Heart left ventricle (tissue), 16 donors: ENCODE measurements around the gene HPN. TPM values are rescaled to one million over a fixed set of nuclear protein-coding genes. Genes with fewer than 3 reads are reported as not detected.

Experiments used
- ATAC-seq, 4 donors: fragments of 200-7000 bp; cut with Tn5 transposase; one replicate each; pipeline ENCODE4 v1.9.1; 2020 to 2022; ENCODE audit warnings: moderate library complexity in 4 of 4, mild to moderate bottlenecking in 3 of 4, moderate number of reproducible peaks in 1 of 4
- DNase-seq, 5 donors: peaks; one replicate each; pipeline ENCODE4 v3.0.0-alpha.2; 2020
- H3K27ac ChIP-seq, 12 donors: fragments of 200-600 bp; sonication (generic) in 4 of 12; one replicate each; pipeline versions ENCODE4 v1.5.0 to v1.8.0; 2016 to 2022; ENCODE audit warnings: mild to moderate bottlenecking in 2 of 12
- H3K27me3 ChIP-seq, 9 donors: fragments of 200-600 bp; sonication (generic) in 2 of 9; one replicate each; pipeline versions ENCODE4 v1.5.1 to v1.8.0; 2016 to 2022; ENCODE audit warnings: mild to moderate bottlenecking in 3 of 9
- H3K36me3 ChIP-seq, 9 donors: fragments of 200-600 bp; sonication (generic) in 2 of 9; one replicate each; pipeline versions ENCODE4 v1.5.0 to v1.8.0; 2018 to 2022; ENCODE audit warnings: mild to moderate bottlenecking in 2 of 9
- H3K4me1 ChIP-seq, 12 donors: fragments of 200-600 bp; sonication (generic) in 4 of 12; one replicate each; pipeline versions ENCODE4 v1.5.0 to v1.8.0; 2016 to 2022; ENCODE audit warnings: mild to moderate bottlenecking in 3 of 12
- H3K4me3 ChIP-seq, 12 donors: fragments of 200-600 bp; sonication (generic) in 4 of 12; one replicate each; pipeline versions ENCODE4 v1.5.0 to v1.8.0; 2017 to 2022; ENCODE audit warnings: mild to moderate bottlenecking in 9 of 12, moderate library complexity in 4 of 12
- H3K9me3 ChIP-seq, 12 donors: fragments of 200-600 bp; sonication (generic) in 4 of 12; one replicate each; pipeline versions ENCODE4 v1.5.0 to v1.8.0; 2016 to 2022; ENCODE audit warnings: mild to moderate bottlenecking in 1 of 12
- POLR2A ChIP-seq, 2 donors: fragments of 450-650 bp; IDR thresholded peaks; one replicate each; pipeline ENCODE4 v1.6.1; 2017; ENCODE audit warnings: antibody characterized with exemption in 2 of 2, mild to moderate bottlenecking in 2 of 2, moderate library complexity in 2 of 2
- WGBS, 4 donors: extraction: QIAGEN DNeasy Blood & Tissue Kit in 2 of 4; methylation state at CpG; one replicate each; pipeline versions ENCODE4 v1.1.5 to v1.1.7; 2013 to 2018; 5-methylcytosine and 5-hydroxymethylcytosine counted together
- intact Hi-C, 10 donors: fragments of 100-400 bp; cut with DNase I; formaldehyde crosslinking; loops; one replicate each; pipeline versions ENCODE4 v1.11.1 to v1.14.2; 2022
- polyA plus RNA-seq, 2 donors: library from polyadenylated mRNA; stranded (reverse); fragments of 200-250 nt; gene quantifications; one replicate each; pipeline ENCODE4 v1.2.3, GENCODE V29; 2013
- total RNA-seq, 9 donors: library from RNA; depleted of rRNA in 2 of 9; stranded (reverse); fragments of >200 nt in 2 of 9; fragmentation: NEBNext Ultra II Directional in 3 of 9; extraction: Animal tissue kit (Norgen Biotek cat#: 25700) in 3 of 9; gene quantifications; one replicate each; pipeline versions ENCODE4 v1.1.0 to v1.2.4, GENCODE V29; 2016 to 2023
- TF ChIP-seq, protein P1 (sequence below), 12 donors: fragments of 200-600 bp; sonication (generic) in 4 of 12; IDR thresholded peaks; one replicate each; pipeline versions ENCODE4 v1.5.0 to v1.8.0; 2018 to 2022; ENCODE audit warnings: antibody characterized with exemption in 12 of 12, mild to moderate bottlenecking in 5 of 12
- donor health status: ischemic (EF 13 %, LVEDD 7.1; RV severe dilation, severe dysfunction).
- donor health status: healthy with polysubstance abuse.
- donor health status: DM: no; HTN: yes; CAD: no.
- donor health status: DM: no; HTN: no; CAD: no.
- donor health status: ischemic (EF 25% LVEDD 6.9; RV normal size, moderate dysfunction).
- donor health status: ischemic (EF 25% LVEDD 5.7; RV mildly dilated, moderate dysfunction).
- donor health status: healthy.
- donor health status: DM: yes; HTN: yes; CAD: no.
- donor health status: ischemic (EF 35%, LVEDD 5.7; RV mildly dilated, moderate dysfunction).
- donor health status: nonischemic (EF 11% LVEDD 7.7; RV severe dilation, severe dysfunction).
- donor health status: DM: yes; HTN: yes; CAD: no.
- donor health status: PGD.
- donor health status: ischemic (EF 29% LVEDD 5.4; RV normal size, mild dysfunction).
- donor health status: nonischemic (EF 23%, LVEDD 6.1; RV moderate dilation, normal function).

Gene HPN
- total and polyA plus RNA-seq, 11 donors, result 0.80 to 13.4 (median 3.2) TPM

DNA sequence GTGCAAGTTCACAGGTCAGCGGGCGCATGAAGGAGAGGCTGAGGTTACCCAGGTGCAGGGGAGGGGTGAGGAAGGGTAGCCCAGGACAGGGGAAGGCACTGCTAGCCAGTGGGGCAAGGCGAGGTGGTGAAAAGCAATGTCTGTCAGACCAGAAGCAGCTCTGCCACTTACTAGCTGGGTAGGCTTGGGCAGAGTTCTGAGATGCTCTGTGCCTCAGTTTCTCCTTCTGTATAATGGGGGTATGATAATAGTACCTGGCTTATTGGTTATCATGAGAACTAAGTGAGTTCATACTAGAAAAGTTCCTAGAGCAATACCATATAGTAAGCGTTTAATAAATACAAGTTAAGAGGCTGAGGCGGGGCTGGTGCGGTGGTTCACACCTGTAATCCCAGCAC is 25.6 kb upstream of the HPN start:
- H3K4me3 ChIP-seq, result no peak overlapping the region
- peaks cover 0 to 57% (median 12%) of the 10 kb centered on the region in 12 donors for H3K4me1 ChIP-seq
- TF ChIP-seq, protein P1, sequence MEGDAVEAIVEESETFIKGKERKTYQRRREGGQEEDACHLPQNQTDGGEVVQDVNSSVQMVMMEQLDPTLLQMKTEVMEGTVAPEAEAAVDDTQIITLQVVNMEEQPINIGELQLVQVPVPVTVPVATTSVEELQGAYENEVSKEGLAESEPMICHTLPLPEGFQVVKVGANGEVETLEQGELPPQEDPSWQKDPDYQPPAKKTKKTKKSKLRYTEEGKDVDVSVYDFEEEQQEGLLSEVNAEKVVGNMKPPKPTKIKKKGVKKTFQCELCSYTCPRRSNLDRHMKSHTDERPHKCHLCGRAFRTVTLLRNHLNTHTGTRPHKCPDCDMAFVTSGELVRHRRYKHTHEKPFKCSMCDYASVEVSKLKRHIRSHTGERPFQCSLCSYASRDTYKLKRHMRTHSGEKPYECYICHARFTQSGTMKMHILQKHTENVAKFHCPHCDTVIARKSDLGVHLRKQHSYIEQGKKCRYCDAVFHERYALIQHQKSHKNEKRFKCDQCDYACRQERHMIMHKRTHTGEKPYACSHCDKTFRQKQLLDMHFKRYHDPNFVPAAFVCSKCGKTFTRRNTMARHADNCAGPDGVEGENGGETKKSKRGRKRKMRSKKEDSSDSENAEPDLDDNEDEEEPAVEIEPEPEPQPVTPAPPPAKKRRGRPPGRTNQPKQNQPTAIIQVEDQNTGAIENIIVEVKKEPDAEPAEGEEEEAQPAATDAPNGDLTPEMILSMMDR (IDR thresholded peaks at IDR 0.05), result no peak
- no peak for TF ChIP-seq POLR2A (IDR thresholded peaks at IDR 0.05)
- no peak overlapping the region for H3K27ac ChIP-seq
- H3K9me3 ChIP-seq, result no peaks in the 10 kb centered on the region
- H3K27me3 ChIP-seq, result no peaks in the 10 kb centered on the region
- ATAC-seq, result no peak
- WGBS, 4 donors, result 93 to 98% (median 98%) methylated on average over 6 of the region's 6 CpGs
- H3K36me3 ChIP-seq, result peaks cover 2 to 91% (median 83%) of the 10 kb centered on the region in 9 donors
- DNase-seq, result no peak
- intact Hi-C loops, result loop anchor here in 1 of 10 donors (10.0 kb wide), 1 partner anchor 181 kb away; no protein-coding TSS in a partner anchor

DNA sequence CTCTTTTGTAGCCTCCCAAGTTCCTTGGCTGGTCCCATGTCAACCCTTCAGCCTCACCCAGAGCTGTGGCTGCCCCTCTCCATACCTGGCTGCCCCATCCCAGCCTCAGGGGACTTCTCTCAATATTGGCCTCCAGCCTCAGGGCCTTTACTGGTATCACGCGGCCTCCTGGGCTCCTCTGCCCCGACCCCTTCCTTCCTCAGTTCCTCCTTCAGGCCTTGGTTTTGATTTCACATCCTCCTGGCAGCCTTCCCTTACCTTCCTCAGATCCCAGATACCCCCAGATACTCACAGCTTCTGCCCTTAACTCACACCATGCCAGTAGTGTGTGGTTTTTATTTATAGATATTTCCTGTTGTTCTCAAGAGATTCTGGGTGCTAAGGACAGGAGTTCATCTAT is 24.0 kb upstream of the HPN start:
- ATAC-seq (peak in 1 of 4 donors; percentile 14), DNase-seq (no peak)
- H3K36me3 ChIP-seq, result peaks cover 2 to 91% (median 87%) of the 10 kb centered on the region in 9 donors
- H3K4me3 ChIP-seq, result no peak overlapping the region
- H3K9me3 ChIP-seq, result no peaks in the 10 kb centered on the region
- peaks cover 0 to 41% (median 9%) of the 10 kb centered on the region in 12 donors for H3K4me1 ChIP-seq
- 76 to 92% (median 79%) methylated on average over 3 of the region's 3 CpGs for WGBS, 4 donors
- peak overlapping the region in 1 of 12 donors; percentile 19 for H3K27ac ChIP-seq
- H3K27me3 ChIP-seq, result no peaks in the 10 kb centered on the region
- intact Hi-C loops, result loop anchor here in 1 of 10 donors (10.0 kb wide), 1 partner anchor 183 kb away; no protein-coding TSS in a partner anchor
- no peak for TF ChIP-seq POLR2A (IDR thresholded peaks at IDR 0.05)
- TF ChIP-seq, protein P1 (IDR thresholded peaks at IDR 0.05), result no peak

DNA sequence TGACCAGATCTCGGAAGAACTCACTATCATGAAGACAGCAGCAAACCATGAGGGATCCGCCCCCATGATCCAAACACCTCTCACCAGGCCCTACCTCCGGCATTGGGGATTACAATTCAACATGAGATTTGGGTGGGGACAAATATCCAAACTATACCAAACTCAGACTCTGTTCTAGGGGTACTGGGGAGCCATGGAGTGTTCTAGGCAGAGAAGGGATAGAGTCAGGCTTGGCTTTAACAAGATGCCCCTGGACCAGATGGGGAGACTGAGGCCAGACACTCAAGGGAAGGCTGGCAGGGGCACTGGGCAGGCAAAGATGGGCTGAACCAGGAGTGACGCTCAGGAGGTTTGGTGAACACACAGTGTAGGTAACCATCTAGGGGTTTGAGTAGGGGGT is 23.1 kb upstream of the HPN start:
- Histone ChIP-seq H3K4me1 (peaks cover 0 to 37% (median 1%) of the 10 kb centered on the region in 12 donors), H3K36me3 (peaks cover 2 to 100% (median 95%) of the 10 kb centered on the region in 9 donors), H3K9me3 (no peaks in the 10 kb centered on the region), H3K27me3 (no peaks in the 10 kb centered on the region), H3K4me3 (no peak overlapping the region), H3K27ac (no peak overlapping the region)
- ATAC-seq (no peak), DNase-seq (no peak)
- WGBS, 4 donors, result 94 to 97% (median 96%) methylated on average over 4 of the region's 4 CpGs
- TF ChIP-seq, protein P1 (IDR thresholded peaks at IDR 0.05), result no peak
- no peak for TF ChIP-seq POLR2A (IDR thresholded peaks at IDR 0.05)
- intact Hi-C loops, result loop anchor here in 1 of 10 donors (10.0 kb wide), 1 partner anchor 184 kb away; no protein-coding TSS in a partner anchor

DNA sequence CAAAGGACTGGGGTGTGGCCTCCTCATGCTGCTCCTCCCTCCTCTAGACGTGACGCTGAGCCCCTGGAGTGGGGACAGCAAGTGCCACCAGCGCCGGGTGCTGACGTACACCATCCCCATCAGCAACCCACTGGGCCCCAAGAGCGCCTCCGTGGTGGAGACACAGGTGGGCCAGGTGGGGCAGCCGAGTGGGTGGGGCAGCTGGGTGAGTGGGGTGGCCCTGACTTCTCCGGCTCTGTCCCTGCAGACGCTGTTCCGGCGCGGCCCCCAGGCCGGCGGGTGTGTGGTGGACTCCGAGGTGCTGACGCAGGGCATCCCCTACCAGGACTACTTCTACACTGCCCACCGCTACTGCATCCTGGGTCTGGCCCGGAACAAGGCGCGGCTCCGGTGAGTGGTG is 22.4 kb upstream of the HPN start:
- H3K9me3 ChIP-seq, result no peaks in the 10 kb centered on the region
- intact Hi-C loops, result loop anchor here in 1 of 10 donors (10.0 kb wide), 1 partner anchor 184 kb away; no protein-coding TSS in a partner anchor
- DNase-seq (no peak), ATAC-seq (no peak)
- no peak for TF ChIP-seq POLR2A (IDR thresholded peaks at IDR 0.05)
- TF ChIP-seq, protein P1 (IDR thresholded peaks at IDR 0.05), result no peak
- WGBS, 4 donors, result 95 to 96% (median 96%) methylated on average over 21 to 22 of the region's 22 CpGs
- H3K4me1 ChIP-seq, result peaks cover 0 to 30% (median 0%) of the 10 kb centered on the region in 12 donors
- no peaks in the 10 kb centered on the region for H3K27me3 ChIP-seq
- no peak overlapping the region for H3K4me3 ChIP-seq
- no peak overlapping the region for H3K27ac ChIP-seq
- H3K36me3 ChIP-seq, result peaks cover 2 to 100% (median 98%) of the 10 kb centered on the region in 9 donors
